Stimulated activated CD4-positive, alpha-beta T cell treated with anti-CD3 and anti-CD28 coated beads, Interleukin-12 subunit alpha, Interleukin-12 subunit beta, amount 100 ng/mL, for 4 hours (primary cell): Measurements from ENCODE around the gene USP47.

Source experiments
- DNase-seq: peaks from one replicate; pipeline ENCODE4 v3.0.0-alpha.2; 2020

USP47 gene

GRCh38 chr11:11946878-11947277 is 105.1 kb downstream of the USP47 start:
- DNase-seq: no peak

- DNase-seq: no peak
Measured at GRCh38 chr11:11947825-11948224, 106.1 kb downstream of the USP47 start.

GRCh38 chr11:11948242-11948947 is 106.6 kb downstream of the USP47 start:
- DNase-seq: no peak

- no peak for DNase-seq
Measured at GRCh38 chr11:11949482-11949881, 107.7 kb downstream of the USP47 start.

GRCh38 chr11:11952036-11952435 is 110.3 kb downstream of the USP47 start:
- DNase-seq: no peak

- DNase-seq: no peak
Measured at GRCh38 chr11:11956006-11956405, 114.2 kb downstream of the USP47 start.

- DNase-seq: no peak
Measured at GRCh38 chr11:11958403-11959231, 116.8 kb downstream of the USP47 start.

- no peak for DNase-seq
Measured at GRCh38 chr11:11959601-11960000, 117.8 kb downstream of the USP47 start.

- DNase-seq: no peak
Measured at GRCh38 chr11:11960687-11961086, 118.9 kb downstream of the USP47 start.

GRCh38 chr11:11961399-11962028 is 119.7 kb downstream of the USP47 start:
- DNase-seq: no peak

GRCh38 chr11:11963067-11963466 is 121.3 kb downstream of the USP47 start:
- no peak for DNase-seq

GRCh38 chr11:11963842-11964773 is 122.3 kb downstream of the USP47 start:
- no peak for DNase-seq

GRCh38 chr11:11964774-11965150 is 123.0 kb downstream of the USP47 start:
- no peak for DNase-seq

GRCh38 chr11:11965192-11965591 is 123.4 kb downstream of the USP47 start:
- DNase-seq: no peak

GRCh38 chr11:11965656-11966353 is 124.0 kb downstream of the USP47 start:
- no peak for DNase-seq

- no peak for DNase-seq
Measured at GRCh38 chr11:11966354-11966741, 124.6 kb downstream of the USP47 start.

GRCh38 chr11:11966826-11967668 is 125.3 kb downstream of the USP47 start:
- peak; percentile 63 for DNase-seq

- no peak for DNase-seq
Measured at GRCh38 chr11:11967669-11968510, 126.1 kb downstream of the USP47 start.

GRCh38 chr11:11968511-11969280 is 126.9 kb downstream of the USP47 start:
- no peak for DNase-seq
